Activated CD4-positive, alpha-beta T cell treated with anti-CD3 and anti-CD28 coated beads, Interleukin-2, Interleukin-4, amounts not matched to agents 100 ng/mL and 50 ng/mL, durations not matched to agents 16 hours and 8 hours (primary cell): Measurements from ENCODE around the gene ITPA.

Source experiments
- DNase-seq: peaks from one replicate; pipeline ENCODE4 v3.0.0-alpha.2; 2020; ENCODE audit warnings: low spot score

ITPA gene

GRCh38 chr20:3209257-3209945 is at the start of gene ITPA:
Gene ITPA, plus strand, starts transcription at chr20:3209498. Its CDS starts 54 bp downstream, at chr20:3209552.
- peak; percentile 69 for DNase-seq

- no peak for DNase-seq
These were observed 48.9 kb upstream of the ITPA start for GRCh38 chr20:3160418-3160817.

GRCh38 chr20:3161316-3162079 is 47.8 kb upstream of the ITPA start:
- DNase-seq: no peak

GRCh38 chr20:3162080-3162611 is 47.2 kb upstream of the ITPA start:
- DNase-seq: no peak

- no peak for DNase-seq
These were observed 45.9 kb upstream of the ITPA start for GRCh38 chr20:3163099-3164042.

- no peak for DNase-seq
These were observed 45.1 kb upstream of the ITPA start for GRCh38 chr20:3164043-3164762.

- DNase-seq: no peak
These were observed 44.4 kb upstream of the ITPA start for GRCh38 chr20:3164763-3165410.

- no peak for DNase-seq
These were observed 43.6 kb upstream of the ITPA start for GRCh38 chr20:3165473-3166337.

- no peak for DNase-seq
These were observed 42.9 kb upstream of the ITPA start for GRCh38 chr20:3166338-3166912.

GRCh38 chr20:3166913-3167342 is 42.4 kb upstream of the ITPA start:
- DNase-seq: no peak

GRCh38 chr20:3167738-3168078 is 41.6 kb upstream of the ITPA start:
- DNase-seq: no peak

- DNase-seq: no peak
These were observed 41.0 kb upstream of the ITPA start for GRCh38 chr20:3168079-3168828.

GRCh38 chr20:3168829-3169590 is 40.3 kb upstream of the ITPA start:
- DNase-seq: no peak

GRCh38 chr20:3171391-3172125 is 37.7 kb upstream of the ITPA start:
- no peak for DNase-seq

GRCh38 chr20:3172126-3172932 is 37.0 kb upstream of the ITPA start:
- no peak for DNase-seq

- peak; percentile 40 for DNase-seq
These were observed 36.2 kb upstream of the ITPA start, which contains the start of gene LZTS3 for GRCh38 chr20:3172933-3173609. Gene LZTS3, minus strand, starts transcription at chr20:3173549. Its CDS starts 6,386 bp downstream, at chr20:3167163.
